HG02981 (cell line): ENCODE data around the gene CHPF.
A peak's percentile ranks its signal among the peaks of the same experiment; 100 is the strongest.

Source experiments
- ATAC-seq: cut with Tn5 transposase; IDR thresholded peaks from one replicate; pipeline ENCODE4 v1.9.1; 2021; ENCODE audit warnings: mild to moderate bottlenecking, moderate library complexity; ENCODE audit not compliant: unreplicated experiment

The CHPF gene

DNA sequence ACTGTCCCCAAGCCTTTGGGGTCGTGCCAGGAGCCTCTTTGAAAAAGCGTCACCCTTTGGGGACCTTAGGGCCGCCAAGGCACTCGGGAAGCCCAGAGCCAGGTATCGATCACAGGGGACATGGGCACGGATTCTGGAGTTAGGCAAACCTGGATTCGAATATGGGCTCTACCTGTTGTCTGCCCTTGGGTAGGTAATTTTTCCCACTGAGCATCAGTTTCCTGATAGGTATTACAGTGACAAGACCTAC lies 9.5 kb upstream of the CHPF start:
- no peak for ATAC-seq

- ATAC-seq: peak; percentile 91
Observed at GRCh38 chr2:219552382-219553167, 9.0 kb upstream of the CHPF start.

- peak; percentile 17 for ATAC-seq
Observed at GRCh38 chr2:219551441-219552381, 8.1 kb upstream of the CHPF start.

GRCh38 chr2:219549619-219550018 lies 6.0 kb upstream of the CHPF start:
- ATAC-seq: no peak

- ATAC-seq: no peak
Observed at GRCh38 chr2:219548990-219549389, 5.4 kb upstream of the CHPF start.

GRCh38 chr2:219547621-219548020 lies 4.0 kb upstream of the CHPF start:
- ATAC-seq: no peak

- ATAC-seq: no peak
Observed at GRCh38 chr2:219545943-219546352, 2.3 kb upstream of the CHPF start.

GRCh38 chr2:219545295-219545942 lies 1.8 kb upstream of the CHPF start:
- no peak for ATAC-seq

DNA sequence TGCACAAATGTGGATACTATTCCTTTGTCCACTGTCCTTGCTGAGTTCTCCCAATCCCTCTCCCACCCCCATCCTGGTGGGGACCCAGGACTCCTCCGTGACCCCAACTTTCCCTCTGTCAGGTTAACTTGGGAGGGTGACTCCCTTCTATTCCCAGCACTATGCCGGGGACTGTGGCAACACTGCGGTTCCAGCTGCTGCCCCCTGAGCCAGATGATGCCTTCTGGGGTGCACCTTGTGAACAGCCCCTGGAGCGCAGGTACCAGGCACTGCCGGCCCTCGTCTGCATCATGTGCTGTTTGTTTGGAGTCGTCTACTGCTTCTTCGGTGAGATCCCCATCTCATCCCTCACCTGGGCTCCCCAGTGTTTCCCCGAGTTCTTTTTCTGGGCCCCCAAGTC lies 958 bp upstream of the CHPF start:
- ATAC-seq: no peak

DNA sequence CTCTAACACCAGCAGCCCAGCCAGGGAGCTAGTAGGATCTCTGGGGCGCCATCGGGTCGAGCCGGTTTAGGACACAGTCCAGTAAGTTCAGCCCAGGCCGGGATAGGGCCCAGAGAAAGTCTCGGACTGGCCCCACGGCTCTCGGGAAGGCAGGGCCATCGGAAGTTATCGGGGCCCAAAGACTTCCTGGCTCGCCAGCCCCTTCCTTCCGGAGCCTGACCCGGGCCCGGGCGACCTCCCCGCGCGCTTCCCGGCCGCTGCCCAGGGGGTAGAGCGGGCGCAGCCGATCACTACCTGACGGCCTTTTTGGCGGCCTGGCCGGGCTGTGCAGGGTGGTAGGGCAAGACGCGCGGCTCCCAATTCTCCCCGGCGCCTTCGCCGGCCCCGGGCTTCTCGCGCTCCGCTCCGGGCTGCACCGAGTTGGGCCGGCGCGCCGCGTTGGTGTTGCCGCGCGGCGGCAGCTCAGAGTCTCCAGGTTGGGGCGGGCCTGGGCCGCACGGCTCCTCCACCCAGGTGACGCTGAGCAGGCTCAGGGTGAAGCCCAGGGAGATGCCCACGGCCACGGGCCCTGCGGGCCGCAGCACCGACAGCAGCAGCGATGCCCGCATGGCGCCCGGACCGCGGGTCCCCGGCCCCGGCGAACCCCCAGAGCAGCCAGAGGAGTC lies 546 bp downstream of the CHPF start:
- ATAC-seq: peak; percentile 29

GRCh38 chr2:219541611-219542180 lies 1.9 kb downstream of the CHPF start:
- ATAC-seq: peak; percentile 43

DNA sequence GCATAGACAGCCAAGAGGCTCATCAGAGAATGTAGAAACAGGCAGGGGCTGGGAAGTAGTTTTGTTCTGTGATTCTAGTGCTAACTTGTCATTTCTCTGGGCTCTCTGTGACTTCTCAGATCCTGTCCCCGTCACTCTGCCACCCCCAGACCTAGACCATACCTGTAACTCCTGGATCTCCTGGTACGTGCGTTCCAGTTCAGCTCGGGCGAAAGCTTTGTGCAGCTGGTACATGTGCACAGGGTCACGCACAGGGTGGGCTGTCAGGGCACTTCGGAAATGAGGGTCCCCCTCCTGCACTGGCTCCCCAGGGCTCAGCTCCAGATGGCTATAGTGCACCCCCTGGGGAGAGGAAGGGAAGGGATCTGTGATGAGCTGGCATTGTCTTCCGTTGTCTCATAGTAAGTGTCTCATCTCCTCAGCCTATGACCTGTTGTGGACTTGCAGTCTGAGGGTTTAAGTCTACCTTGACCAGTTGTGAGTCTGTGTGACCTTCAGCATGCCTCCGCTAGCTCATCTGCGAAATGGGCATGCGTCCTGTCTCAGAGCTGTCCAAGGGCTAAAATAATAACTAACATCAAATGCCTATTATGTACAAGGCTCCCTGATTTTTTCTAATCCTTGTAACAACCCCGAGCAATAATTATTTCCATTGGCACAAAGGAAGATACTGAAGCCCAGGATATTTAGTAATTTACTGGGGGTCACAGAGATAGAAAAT lies 2.7 kb downstream of the CHPF start:
- no peak for ATAC-seq

GRCh38 chr2:219539926-219540678 lies 3.5 kb downstream of the CHPF start:
- no peak for ATAC-seq

DNA sequence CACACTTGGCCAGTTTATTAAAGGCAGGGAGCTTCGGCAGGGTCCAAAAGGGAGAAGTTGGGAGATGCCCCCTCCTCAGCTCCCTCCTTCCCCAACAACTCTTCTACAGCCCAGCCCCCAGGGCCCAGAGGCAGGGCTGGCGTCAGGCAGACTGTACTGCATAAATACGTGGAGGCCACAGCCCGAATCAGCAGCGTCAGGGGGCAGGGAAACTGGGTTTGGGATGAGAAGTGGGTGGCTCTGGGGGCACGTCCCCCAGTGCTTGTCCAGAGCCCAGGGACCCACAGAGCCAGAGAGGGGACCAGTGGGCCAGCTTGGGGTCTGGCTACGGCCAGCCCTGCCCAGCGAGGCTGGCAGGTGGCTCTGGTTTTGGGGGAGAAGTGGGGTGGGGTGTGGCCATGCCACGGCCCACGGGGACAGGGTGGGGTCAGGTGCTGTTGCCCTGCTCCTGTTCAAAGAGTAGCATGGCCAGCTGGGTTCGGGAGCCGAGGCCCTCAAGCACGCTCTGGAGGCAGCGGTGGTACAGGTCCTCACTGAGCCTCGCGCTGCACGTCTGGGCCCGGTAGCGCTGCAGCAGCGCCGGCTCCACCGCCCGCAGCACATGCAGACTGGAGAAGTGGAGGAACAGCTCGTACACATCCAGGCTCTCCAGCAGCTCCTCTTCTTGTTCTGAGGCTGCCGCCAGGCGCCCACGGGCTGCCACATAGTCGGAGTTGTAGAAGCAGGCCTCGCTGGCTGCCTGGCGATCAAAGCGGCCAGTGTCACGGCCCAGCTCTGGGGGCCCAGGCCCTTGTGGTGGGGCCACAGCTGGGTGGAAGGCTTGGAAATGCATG lies 4.4 kb downstream of the CHPF start:
- ATAC-seq: no peak

DNA sequence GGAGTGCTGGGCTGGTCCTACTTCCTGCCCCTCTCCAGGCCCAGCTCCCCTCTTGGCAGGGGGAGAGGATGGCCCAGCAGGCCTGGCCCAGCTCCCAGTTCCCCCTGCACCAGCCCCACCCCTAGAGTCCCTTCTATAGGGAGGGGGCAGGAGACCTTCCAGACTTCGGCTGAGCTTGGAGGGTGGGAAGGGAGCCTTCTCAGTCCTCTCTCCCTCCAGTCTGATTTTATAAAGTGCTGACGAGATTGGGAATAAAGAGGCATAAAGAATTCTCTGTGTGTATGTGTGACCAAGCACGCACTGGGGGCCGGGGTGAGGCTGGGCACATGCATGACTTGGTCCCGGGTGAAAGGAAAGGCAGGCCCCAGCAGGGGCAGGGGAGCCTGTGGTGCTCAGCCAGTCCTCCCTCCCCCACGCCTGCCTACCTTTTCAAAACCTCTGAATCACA lies 5.1 kb downstream of the CHPF start:
- ATAC-seq: no peak

DNA sequence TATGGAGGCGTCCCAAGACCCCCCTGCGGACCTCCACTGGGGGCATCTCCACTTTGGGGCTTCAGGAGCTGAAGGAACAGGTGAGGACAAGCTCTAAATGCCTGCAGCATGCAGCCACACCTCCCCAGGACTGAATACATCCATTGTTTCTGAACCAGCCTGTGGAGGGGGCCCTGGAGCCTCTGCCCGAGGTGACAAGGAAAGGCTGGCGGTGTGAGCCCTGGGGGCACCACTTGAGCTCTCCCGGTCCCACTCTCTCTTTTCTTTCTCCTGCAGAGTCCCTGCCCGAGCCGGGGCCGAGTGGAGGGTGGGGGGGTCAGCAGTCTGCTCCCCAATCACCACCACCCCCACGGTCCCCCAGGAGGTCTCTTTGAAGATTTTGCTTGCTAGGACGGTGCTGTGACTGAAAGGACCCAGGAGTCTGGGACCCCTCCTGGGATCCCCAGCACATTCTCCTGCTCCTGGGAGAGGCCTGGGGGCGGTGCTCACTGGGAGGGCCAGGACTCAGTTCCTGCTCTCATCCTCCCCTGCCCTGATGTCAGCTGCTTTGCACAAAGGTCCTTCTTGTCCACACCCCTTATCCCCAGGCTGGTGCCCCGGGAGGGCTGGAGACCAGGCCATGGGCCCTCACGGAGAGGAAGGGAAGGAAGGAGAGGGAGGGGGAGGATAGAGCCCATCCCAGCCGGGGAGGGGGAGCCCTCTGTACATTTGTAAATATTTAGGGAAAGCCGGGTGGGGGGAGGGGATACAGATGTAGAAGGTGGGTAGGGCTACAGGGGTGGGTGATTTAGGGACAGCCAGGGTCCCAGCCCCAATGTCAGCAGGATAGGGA lies 5.7 kb downstream of the CHPF start:
- no peak for ATAC-seq

- no peak for ATAC-seq
Observed at GRCh38 chr2:219536967-219537366, 6.6 kb downstream of the CHPF start.

GRCh38 chr2:219536425-219536824 lies 7.2 kb downstream of the CHPF start:
- ATAC-seq: no peak
